ENCODE measurements around the gene SLC11A1.
A peak's percentile ranks its signal among the peaks of the same experiment; 100 is the strongest.

Gene SLC11A1

DNA sequence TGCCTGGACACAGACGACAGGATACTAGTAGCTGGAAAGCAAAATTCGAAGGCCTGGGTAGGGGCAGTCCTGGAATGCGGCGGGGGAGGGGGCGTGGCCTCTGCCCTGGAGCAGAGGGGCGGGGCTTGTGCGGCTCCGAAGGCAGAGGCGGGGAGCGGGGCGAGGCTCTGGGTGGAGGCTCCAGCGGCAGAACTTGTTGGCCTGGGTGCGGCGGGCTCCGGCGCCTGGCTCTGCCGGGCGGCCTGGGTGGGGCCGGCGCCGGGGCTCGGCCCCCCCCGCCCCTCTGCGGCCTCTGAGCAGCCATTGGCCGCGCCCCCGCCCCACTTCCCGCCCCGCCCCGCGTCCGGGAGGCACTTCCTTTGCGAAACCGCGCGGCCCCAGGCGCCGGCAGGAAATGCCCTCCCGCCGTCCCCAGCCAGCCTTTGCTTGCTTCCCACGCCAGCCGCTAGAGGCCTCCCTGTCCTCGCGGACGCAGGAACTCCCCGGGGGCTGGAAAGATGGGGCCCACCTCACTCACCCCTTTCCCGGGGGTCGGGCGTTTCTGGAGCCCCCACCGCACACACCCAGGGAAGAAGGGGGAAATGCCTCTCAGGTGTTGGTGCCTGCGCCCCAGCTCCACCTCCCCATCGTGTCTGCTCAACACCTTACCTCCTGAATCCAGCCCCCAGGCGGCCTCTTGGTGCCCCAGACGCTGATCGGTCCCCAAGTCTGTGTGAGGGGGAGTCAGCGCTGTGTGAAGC lies 24.3 kb downstream of the SLC11A1 start:
- peak; percentile 92 to 93 for DNase-seq

DNA sequence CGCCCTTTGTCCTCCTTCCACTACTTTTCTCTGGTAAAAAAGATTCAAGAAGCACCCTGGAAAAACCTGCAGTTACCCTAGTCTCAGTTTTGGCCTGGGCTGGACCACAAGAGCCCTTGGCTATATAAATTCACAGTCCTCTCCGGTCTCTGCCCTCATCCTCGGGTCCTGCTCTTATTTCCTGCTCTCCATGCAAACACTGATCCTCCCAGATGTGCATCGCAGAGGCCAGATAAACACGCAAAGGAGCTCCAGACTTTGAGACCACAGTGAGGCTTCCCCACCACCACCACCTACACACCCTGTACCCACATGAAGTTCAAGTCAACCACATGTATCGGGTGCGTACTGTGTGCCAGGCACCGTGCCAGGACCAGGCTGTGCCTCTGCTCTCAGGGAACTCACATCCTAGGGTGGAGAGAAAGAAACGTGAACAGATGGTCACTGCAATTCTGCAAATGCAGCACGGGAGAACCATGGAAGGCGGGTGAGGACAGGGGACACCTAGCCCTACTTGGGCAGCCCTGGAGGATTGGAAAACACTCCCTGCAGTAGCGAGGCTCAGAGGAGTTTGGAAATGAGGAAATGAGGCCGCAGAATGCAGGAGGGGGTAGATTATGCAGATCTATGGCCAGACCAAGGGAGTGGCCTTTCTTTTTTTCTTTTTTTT lies 25.0 kb downstream of the SLC11A1 start:
- peak in 1 of 2 experiments; percentile 32 for DNase-seq

GRCh38 chr2:218407717-218408116 lies 25.6 kb downstream of the SLC11A1 start:
- DNase-seq, result no peak

- DNase-seq, result no peak
Observed at GRCh38 chr2:218418321-218418716, 36.2 kb downstream of the SLC11A1 start.

DNA sequence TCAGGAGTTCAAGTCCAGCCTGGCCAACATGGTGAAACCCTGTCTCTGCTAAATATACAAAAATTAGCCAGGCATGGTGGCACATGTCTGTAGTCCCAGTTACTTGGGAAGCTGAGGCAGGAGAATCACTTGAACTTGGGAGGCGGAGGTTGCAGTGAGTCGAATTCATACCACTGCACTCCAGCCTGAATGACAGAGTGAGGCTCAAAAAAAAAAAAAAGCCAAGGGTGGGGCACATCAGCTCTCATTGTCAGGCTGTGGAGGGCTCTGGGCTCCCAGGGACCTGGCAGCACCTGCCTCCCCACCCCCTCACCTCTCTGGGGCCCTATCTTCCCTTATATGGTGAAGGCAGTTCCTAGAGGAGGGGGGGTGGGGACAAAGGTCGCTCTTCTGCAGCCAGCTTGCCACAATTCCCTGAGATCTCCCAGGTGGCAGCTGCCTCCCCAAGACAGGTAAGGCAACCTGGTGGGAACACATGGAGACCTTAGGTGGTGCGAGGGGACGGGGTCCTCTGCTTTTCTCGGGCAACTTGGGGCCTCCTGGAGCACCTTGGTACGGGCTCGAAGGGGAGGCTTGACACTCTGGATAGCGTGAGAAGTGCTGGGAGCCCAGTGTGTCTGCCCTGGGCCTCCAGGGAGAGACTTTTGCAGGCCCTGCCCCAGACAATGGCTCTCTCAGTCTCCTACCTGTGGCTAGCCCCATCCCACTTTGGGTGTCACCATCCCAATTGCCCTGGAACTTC lies 36.8 kb downstream of the SLC11A1 start, which contains the start of gene VIL1:
TSS of gene VIL1 (plus strand) at position 407 of the 742 bp plus-strand sequence. CDS start 4,656 bp downstream, outside the sequence.
- DNase-seq, result no peak

DNA sequence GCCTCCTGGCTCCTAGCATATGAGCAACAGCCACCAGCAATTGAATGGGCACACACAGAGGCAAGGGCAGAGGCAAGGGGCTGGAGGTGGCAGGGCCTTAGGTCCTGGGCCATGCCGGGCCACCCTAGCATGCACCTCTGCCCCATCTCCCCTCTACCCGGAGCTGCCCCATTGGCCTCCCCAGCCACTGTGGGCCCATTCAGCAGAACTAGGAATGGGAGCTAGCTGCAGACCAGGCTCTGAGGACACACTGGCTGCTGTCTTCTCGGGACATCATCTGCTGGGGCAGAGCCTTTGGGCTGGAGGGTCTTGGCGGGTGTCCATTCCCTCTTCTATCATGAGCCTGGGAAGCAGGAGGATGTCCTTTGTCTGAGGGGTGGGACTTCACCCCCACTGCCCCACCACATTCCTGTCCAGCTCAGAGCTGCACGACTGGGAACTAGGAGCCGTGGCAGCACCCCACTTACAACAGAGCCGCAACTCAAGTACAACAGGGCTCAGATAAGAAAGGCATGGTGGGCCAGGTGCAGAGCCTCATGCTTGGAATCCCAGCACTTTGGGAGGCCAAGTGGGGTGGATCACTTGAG lies 37.6 kb downstream of the SLC11A1 start:
- no peak for DNase-seq

DNA sequence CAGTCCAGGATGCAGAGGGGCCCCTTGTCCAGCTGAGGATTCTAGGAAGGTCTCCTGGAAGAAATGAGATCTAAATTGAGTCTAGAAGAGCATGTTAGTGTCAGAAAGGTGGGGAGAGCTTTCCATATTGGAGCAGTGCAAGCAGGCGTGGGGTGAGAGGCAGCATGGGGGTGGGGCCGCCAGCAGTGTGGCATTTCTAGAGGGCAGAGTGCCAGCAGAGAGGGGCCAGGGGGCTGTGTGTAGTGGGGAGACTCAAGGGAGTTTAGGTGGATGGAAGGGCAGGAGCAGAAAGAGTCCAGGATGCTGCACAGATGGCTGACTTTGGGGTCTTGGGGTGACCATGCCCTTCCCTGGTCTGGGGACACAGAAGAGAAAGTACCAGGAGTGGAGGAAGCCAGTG lies 39.0 kb downstream of the SLC11A1 start:
- no peak for DNase-seq

- DNase-seq, result no peak
Observed at GRCh38 chr2:218422403-218423086, 40.5 kb downstream of the SLC11A1 start.

DNA sequence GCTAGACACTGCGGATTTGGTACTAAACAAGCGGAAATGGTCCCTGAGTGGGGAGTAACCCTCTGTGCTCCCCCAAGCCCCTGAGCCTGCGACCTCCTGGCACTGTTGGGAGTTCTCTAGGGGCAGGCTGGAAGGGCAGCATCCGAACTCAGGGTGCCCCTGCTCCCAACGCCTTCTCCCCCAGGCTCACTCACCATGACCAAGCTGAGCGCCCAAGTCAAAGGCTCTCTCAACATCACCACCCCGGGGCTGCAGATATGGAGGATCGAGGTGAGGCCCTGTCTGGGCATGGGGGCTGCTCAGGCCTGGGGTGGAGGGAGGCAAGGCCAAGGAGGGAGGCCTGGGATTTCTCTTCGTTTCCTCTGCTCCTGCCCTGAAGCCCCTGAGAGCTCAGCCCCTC lies 41.5 kb downstream of the SLC11A1 start:
- no peak for DNase-seq

- no peak for DNase-seq
Observed at GRCh38 chr2:218425531-218425930, 43.5 kb downstream of the SLC11A1 start.

GRCh38 chr2:218427741-218428140 lies 45.7 kb downstream of the SLC11A1 start:
- no peak for DNase-seq

DNA sequence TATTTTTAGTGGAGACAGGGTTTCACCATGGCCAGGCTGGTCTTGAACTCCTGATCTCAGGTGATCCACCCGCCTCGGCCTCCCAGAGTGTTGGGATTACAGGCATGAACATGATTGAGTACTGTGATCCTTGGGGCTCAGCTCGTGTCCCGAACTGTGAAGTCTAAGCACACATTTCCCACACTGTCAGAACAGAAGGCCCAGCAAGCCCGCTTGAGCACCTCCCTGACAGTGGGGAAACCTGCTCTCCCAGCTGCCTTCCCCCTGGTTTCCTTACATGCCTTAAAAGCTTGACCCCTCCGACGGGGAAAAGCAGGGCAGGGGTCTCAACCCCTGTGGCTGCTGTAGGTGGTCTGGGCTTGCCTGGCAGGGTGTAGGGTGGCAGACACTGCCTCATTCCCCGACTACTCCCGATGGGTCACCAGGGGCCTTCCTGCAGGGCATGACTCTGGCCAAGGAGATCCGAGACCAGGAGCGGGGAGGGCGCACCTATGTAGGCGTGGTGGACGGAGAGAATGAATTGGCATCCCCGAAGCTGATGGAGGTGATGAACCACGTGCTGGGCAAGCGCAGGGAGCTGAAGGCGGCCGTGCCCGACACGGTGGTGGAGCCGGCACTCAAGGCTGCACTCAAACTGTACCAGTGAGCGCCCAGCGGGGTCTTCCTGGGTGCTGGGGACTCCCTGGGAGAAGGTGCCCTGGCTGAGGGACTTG lies 46.9 kb downstream of the SLC11A1 start:
- DNase-seq, result no peak

DNA sequence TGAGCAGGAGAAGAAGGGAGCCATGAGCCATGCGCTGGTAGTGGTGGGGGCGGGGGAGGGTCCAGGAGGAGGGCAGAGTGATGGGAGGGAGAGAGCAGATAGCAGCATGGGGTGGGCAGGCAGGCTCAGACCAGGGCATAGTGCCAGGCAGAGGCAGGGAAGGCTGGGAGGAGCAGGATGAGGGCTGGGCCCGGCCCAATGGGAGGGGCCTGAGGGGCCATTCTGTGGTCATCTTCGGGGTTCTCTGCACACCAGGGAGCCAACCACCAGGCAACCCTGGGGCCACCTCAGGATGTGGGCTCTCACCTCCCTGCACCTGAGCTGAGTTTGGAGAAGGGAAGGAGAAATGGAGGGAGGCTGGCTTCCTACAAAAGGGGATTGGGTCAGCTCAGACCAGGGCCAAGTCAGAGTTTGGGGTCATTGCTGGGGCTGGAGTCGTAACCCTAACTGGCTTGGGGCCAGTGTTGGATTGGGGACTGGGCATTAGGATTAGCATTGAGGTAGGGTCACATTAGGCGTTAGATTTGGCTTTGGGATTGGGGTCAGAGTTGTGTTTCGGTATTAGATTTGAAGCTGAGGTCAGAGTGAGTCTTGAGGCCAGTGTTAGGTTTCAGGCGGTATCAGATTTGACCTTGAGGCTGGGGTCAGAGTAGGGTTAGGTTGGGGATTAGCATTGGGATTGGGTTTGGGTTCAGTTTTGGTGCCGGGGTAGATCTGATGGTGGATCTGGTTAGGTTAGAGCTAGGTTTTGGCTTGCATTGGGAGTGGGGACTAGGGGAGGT lies 48.0 kb downstream of the SLC11A1 start:
- DNase-seq, result no peak

DNA sequence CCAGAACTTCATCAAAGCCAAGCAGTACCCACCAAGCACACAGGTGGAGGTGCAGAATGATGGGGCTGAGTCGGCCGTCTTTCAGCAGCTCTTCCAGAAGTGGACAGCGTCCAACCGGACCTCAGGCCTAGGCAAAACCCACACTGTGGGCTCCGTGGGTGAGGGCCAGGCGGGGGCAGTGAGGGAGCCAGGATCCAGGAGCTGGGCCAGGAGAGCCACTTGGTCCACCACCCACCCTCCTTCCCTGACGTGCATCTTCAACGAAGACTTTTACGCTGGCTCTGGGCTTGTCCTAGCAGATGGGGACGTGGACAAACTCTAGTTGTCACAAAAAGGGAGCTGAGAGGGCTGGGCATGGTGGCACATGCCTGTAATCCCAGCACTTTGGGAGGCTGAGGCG lies 48.6 kb downstream of the SLC11A1 start:
- DNase-seq, result no peak

DNA sequence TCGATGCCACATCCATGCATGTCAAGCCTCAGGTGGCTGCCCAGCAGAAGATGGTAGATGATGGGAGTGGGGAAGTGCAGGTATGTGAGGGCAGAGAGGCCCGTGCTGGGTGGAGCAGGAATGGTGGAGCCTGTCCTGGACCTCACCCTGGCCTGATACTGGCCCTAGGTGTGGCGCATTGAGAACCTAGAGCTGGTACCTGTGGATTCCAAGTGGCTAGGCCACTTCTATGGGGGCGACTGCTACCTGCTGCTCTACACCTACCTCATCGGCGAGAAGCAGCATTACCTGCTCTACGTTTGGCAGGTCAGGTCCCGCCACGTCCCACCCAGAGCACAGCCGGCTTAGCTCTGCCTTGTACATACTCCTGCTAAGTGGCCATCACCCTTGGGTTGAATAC lies 49.8 kb downstream of the SLC11A1 start:
- DNase-seq, result no peak

DNA sequence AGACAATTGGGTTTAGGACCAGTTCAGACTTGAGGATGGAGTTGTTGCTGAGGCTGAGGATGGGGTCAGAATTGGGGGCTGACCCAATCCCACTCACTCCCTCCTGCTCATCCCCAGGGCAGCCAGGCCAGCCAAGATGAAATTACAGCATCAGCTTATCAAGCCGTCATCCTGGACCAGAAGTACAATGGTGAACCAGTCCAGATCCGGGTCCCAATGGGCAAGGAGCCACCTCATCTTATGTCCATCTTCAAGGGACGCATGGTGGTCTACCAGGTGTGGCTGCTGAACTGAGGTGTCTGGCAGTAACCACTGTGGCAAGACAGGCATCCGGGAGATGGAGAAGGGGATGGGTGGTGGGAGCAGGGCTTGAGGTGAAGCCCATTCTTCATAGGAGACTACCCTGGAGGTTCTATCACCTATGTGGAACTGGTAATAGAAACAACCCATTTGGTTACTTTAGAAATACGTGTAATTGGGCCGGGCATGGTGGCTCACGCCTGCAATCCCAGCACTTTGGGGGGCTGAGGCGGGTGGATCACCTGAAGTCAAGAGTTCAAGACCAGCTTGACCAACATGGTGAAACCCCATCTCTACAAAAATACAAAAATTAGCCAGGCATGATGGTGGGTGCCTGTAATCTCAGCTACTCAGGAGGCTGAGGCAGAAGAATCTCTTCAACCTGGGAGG lies 50.7 kb downstream of the SLC11A1 start:
- DNase-seq, result no peak

- DNase-seq, result no peak
Observed at GRCh38 chr2:218434456-218434855, 52.4 kb downstream of the SLC11A1 start.

DNA sequence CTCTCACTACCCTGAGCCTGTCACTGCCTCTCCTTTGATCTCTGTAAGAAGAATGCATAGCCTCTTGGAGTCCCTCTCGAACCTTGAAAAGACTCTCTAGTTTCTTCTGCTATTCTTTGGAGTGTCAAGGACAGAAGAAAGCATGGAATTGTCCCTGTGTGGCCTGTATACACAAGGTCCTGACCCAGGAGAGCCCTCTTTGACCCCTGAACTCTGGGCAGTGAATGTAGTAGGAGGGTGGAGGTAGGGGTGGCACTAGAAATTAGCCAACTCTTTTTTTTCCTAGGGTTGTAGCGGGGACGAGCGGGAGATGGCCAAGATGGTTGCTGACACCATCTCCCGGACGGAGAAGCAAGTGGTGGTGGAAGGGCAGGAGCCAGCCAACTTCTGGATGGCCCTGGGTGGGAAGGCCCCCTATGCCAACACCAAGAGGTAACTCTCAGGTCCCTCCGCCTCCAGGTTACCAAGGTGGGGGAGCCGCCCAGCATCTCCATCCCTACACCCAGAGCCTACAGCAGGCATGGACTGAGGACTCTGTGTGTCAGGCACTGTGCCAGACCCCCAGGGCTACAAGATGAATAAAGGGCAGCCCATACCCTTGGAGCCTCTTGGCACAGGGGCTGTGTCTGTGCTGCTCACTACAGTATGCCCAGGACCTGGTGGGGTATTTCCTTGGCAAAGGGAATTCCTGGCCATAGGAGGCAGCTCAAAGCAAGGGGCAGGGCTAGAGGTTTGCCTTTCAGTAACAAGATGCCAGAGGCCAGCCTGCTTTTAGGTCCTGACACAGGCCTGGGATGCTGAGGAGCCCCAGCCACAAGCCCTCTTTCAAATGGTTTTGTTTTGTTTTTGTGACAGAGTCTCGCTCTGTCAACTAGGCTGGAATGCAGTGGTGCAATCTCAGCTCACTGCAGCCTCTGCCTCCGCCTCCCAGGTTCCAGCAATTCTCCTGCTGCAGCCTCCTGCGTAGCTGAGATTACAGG lies 53.2 kb downstream of the SLC11A1 start:
- no peak for DNase-seq

- DNase-seq, result no peak
Observed at GRCh38 chr2:218436992-218437391, 54.9 kb downstream of the SLC11A1 start.
